NCI-H146 treated with DMSO at 0.1 percent for 48 hours (cell line): ENCODE results near the gene NDUFAF2.
"Not testable (repeated sequence)": the region's sequence is repeated elsewhere in the genome, so short reads cannot be mapped to it uniquely, and the experiment has no call there.

Experiments used
- DNase-seq: peaks from one replicate; lab custom pipeline; 2025; ENCODE audit not compliant: unreplicated experiment; lab: John Stamatoyannopoulos, UW

Gene NDUFAF2

GRCh38 chr5:61168951-61169350, 223.9 kb downstream of the NDUFAF2 start:
- no peak for DNase-seq

DNA sequence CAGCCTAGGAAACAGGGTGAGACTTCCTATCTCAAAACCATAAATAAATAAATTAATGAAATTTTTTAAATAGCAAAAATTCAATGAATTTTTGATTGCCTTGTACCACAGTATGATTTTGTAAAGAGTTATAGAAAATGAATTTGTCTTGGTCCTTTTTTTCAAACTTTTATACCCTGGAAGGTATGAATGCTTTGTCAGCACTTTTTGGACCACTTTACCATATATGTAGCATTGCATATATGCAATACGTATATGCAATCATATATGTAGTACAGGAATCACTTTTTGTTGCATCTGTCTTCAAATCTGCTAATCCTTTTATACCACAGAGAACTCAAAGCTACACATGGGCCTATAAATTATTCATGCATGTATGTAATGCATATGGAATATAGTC, 226.5 kb downstream of the NDUFAF2 start:
- DNase-seq: no peak

- no peak for DNase-seq
Measured at GRCh38 chr5:61176631-61177030, 231.6 kb downstream of the NDUFAF2 start.

- no peak for DNase-seq
Measured at GRCh38 chr5:61177070-61177469, 232.1 kb downstream of the NDUFAF2 start.

GRCh38 chr5:61177716-61178115, 232.7 kb downstream of the NDUFAF2 start:
- no peak for DNase-seq

- no peak for DNase-seq
Measured at GRCh38 chr5:61178702-61179101, 233.7 kb downstream of the NDUFAF2 start.

GRCh38 chr5:61180886-61181285, 235.9 kb downstream of the NDUFAF2 start:
- no peak for DNase-seq

GRCh38 chr5:61182449-61182848, 237.4 kb downstream of the NDUFAF2 start:
- no peak for DNase-seq

- no peak for DNase-seq
Measured at GRCh38 chr5:61183538-61183937, 238.5 kb downstream of the NDUFAF2 start.

DNA sequence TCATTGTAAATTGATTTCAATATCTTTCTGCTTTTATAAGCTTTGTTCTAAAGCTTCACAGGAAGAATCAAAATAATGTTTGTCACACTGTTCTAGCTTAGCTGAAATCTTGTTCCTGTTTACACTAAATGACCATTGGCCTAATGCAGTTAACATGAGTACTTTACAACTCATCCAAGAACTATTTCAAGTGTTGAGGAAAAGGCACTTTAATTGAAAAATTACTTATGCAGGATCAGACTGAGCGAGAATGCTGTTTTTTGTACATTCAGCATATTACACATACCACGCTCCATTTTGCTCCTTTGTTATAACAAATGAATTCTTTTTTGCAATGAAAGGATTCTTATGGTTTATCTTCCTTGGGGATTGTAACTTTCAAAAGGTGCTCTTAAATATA, 239.7 kb downstream of the NDUFAF2 start:
- DNase-seq: no peak

GRCh38 chr5:61186634-61187033, 241.6 kb downstream of the NDUFAF2 start:
- no peak for DNase-seq

- DNase-seq: not testable (repeated sequence)
Measured at GRCh38 chr5:61187352-61187751, 242.3 kb downstream of the NDUFAF2 start.

DNA sequence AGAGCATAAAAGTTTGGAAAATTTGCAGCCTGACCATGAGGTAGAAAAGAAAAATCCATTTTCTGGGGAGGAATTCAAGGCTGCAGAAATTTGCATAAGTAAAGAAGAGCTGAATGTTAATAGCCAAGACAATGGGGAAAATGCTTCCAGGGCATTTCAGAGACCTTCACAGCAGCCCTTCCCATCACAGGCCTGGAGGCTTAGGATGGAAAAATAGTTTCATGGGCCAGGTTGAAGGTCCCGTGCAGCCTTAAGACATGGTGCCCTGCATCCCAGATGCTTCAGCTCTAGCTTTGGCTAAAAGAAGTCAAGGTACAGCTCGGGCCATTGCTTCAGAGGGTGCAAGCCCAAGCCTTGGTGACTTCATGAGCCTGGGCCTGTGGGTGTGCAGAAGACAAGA, 242.8 kb downstream of the NDUFAF2 start:
- DNase-seq: not testable (repeated sequence)

- no peak for DNase-seq
Measured at GRCh38 chr5:61198606-61199005, 253.6 kb downstream of the NDUFAF2 start.

DNA sequence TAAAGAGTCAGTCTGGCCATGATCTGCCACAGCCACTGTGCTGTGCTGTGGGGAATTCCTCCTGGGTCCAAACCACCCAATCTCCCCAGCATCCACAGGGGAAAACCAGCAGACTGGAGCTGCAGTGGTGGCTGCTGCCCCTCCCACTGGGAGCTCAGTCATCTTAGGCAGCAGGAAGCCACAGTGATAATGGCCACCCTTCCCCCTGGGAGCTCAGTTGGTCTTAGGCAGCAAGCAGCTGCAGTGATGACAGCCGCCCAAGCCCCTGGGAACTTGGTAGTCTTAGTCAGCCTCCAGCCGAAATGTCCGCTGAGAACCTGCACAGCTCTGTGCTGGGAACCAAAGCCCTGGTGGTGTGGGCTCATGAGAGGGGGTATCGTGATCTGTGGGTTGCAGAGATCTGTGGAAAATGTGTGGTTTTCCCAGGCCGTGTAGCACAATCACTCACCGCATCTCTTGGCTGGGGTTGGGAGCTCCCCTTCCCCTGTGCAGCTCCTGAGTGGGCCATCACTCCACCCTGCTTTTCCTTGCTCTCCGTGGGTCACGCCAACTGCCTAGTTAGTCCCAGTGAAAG, 255.7 kb downstream of the NDUFAF2 start:
- no peak for DNase-seq

GRCh38 chr5:61202213-61202612, 257.2 kb downstream of the NDUFAF2 start:
- DNase-seq: no peak
